GM23338 (cell line): Measurements from ENCODE around the gene MAG. TPM values are rescaled to one million over a fixed set of nuclear protein-coding genes. Genes with fewer than 3 reads are reported as not detected.

Experiments used
- ATAC-seq: fragments of 200-7000 bp; cut with Tn5 transposase; 3 replicates; pipeline ENCODE4 v1.9.1; 2020
- DNase-seq: peaks from one replicate; pipeline ENCODE4 v3.0.0-alpha.2; 2015; ENCODE audit warnings: low spot score
- H2AFZ ChIP-seq: fragments of 200-600 bp; sonication (generic); 2 replicates; pipeline ENCODE4 v1.8.0; 2016; ENCODE audit warnings: antibody characterized with exemption, mild to moderate bottlenecking, moderate library complexity
- H3F3A ChIP-seq: fragments of 200-600 bp; sonication (generic); replicated peaks from 2 replicates; pipeline ENCODE4 v1.8.0; 2017; ENCODE audit warnings: antibody characterized with exemption, mixed run types, low read depth
- H3K27ac ChIP-seq: fragments of 200-600 bp; sonication (generic); 2 replicates; pipeline ENCODE4 v1.6.1; 2016; ENCODE audit warnings: low read depth
- H3K27me3 ChIP-seq: fragments of 200-600 bp; sonication (generic); 2 replicates; pipeline ENCODE4 v1.8.0; 2016; ENCODE audit warnings: mild to moderate bottlenecking, mixed run types, moderate library complexity; ENCODE audit not compliant: insufficient read depth
- H3K36me3 ChIP-seq: fragments of 200-600 bp; sonication (generic); 2 replicates; pipeline ENCODE4 v1.8.0; 2016; ENCODE audit warnings: mild to moderate bottlenecking; ENCODE audit not compliant: insufficient read depth
- H3K4me1 ChIP-seq: fragments of 200-600 bp; sonication (generic); 2 replicates; pipeline ENCODE4 v1.8.0; 2016; ENCODE audit warnings: mild to moderate bottlenecking, moderate library complexity; ENCODE audit not compliant: insufficient read depth
- H3K4me2 ChIP-seq: fragments of 200-600 bp; sonication (generic); 2 replicates; pipeline ENCODE4 v1.7.1; 2017; ENCODE audit warnings: mixed run types
- H3K4me3 ChIP-seq: fragments of 200-600 bp; sonication (generic); 2 replicates; pipeline ENCODE4 v1.6.1; 2016; ENCODE audit warnings: mixed run types
- H3K79me2 ChIP-seq: fragments of 200-600 bp; sonication (generic); replicated peaks from 2 replicates; pipeline ENCODE4 v1.8.0; 2017; ENCODE audit warnings: mild to moderate bottlenecking; ENCODE audit not compliant: insufficient read depth
- H3K9me2 ChIP-seq: fragments of 200-600 bp; sonication (generic); 2 replicates; pipeline ENCODE4 v1.8.0; 2017; ENCODE audit not compliant: insufficient read depth
- H4K20me1 ChIP-seq: fragments of 200-600 bp; sonication (generic); replicated peaks from 2 replicates; pipeline ENCODE4 v1.8.0; 2017; ENCODE audit warnings: mild to moderate bottlenecking; ENCODE audit not compliant: insufficient read depth
- H3K27ac Mint-ChIP-seq: 2 replicates; pipeline ENCODE4 v1.8.0; 2020; ENCODE audit warnings: inconsistent platforms, mild to moderate bottlenecking, moderate library complexity, mixed read lengths
- H3K27me3 Mint-ChIP-seq: 3 replicates; pipeline ENCODE4 v1.8.0; 2022; ENCODE audit warnings: low read depth, mild to moderate bottlenecking, moderate library complexity, mixed read lengths, inconsistent platforms; ENCODE audit not compliant: insufficient read depth, poor library complexity
- H3K36me3 Mint-ChIP-seq: 3 replicates; pipeline ENCODE4 v1.8.0; 2021; ENCODE audit warnings: low read depth, mild to moderate bottlenecking, inconsistent platforms, moderate library complexity, mixed read lengths
- H3K4me1 Mint-ChIP-seq: 3 replicates; pipeline ENCODE4 v1.8.0; 2020; ENCODE audit warnings: mild to moderate bottlenecking, inconsistent platforms, mixed read lengths
- H3K4me3 Mint-ChIP-seq: 3 replicates; pipeline ENCODE4 v1.8.0; 2021; ENCODE audit warnings: moderate library complexity, mild to moderate bottlenecking, inconsistent platforms, mixed read lengths
- H3K9me3 Mint-ChIP-seq: 3 replicates; pipeline ENCODE4 v1.8.0; 2020; ENCODE audit warnings: moderate library complexity, mild to moderate bottlenecking, inconsistent platforms, mixed read lengths
- CREB1 ChIP-seq: fragments of 250-450 bp; sonication (Bioruptor Pico); IDR thresholded peaks from 2 replicates; pipeline ENCODE4 v1.5.0; 2020; ENCODE audit warnings: low read depth, mild to moderate bottlenecking, moderate library complexity
- CTCF ChIP-seq, 2 experiments: fragments of 200-600 bp in 1 of 2; sonication (generic) in 1 of 2; conservative IDR thresholded peaks; 2 replicates each; pipeline versions ENCODE4 v1.5.1 to v1.6.1; 2016 to 2017; ENCODE audit warnings: antibody characterized with exemption in 2 of 2, low read depth in 2 of 2, mild to moderate bottlenecking in 2 of 2, moderate library complexity in 1 of 2
- ETS1 ChIP-seq: IDR thresholded peaks from 2 replicates; pipeline ENCODE4 v1.6.1; 2016; ENCODE audit warnings: antibody characterized with exemption
- EZH2 ChIP-seq: fragments of 200-600 bp; sonication (generic); IDR thresholded peaks from one replicate; pipeline ENCODE4 v1.8.0; 2017; ENCODE audit warnings: antibody characterized with exemption, mild to moderate bottlenecking, low read depth; ENCODE audit not compliant: unreplicated experiment
- JUNB ChIP-seq: IDR thresholded peaks from one replicate; pipeline ENCODE4 v1.6.1; 2016; ENCODE audit warnings: antibody characterized with exemption; ENCODE audit not compliant: unreplicated experiment
- POLR2AphosphoS5 ChIP-seq: IDR thresholded peaks from 2 replicates; pipeline ENCODE4 v1.6.1; 2016; ENCODE audit warnings: antibody characterized with exemption, low read depth
- STAT1 ChIP-seq: IDR thresholded peaks from one replicate; pipeline ENCODE4 v1.6.1; 2016; ENCODE audit warnings: antibody characterized with exemption; ENCODE audit not compliant: unreplicated experiment
- ZNF114 ChIP-seq: fragments of 250-450 bp; sonication (Bioruptor Pico); IDR thresholded peaks from 2 replicates; pipeline ENCODE4 v1.5.0; 2020; ENCODE audit warnings: mild to moderate bottlenecking, moderate library complexity
- ZNF331 ChIP-seq: fragments of 250-450 bp; sonication (Bioruptor Pico); IDR thresholded peaks from 2 replicates; pipeline ENCODE4 v1.5.0; 2020; ENCODE audit warnings: low read depth, mild to moderate bottlenecking, moderate library complexity
- ZNF462 ChIP-seq: fragments of 250-450 bp; sonication (Bioruptor Pico); IDR thresholded peaks from 2 replicates; pipeline ENCODE4 v1.5.0; 2020; ENCODE audit warnings: mild to moderate bottlenecking, moderate library complexity
- polyA plus RNA-seq: library from polyadenylated mRNA; unstranded; fragments of >200 nt; fragmentation: Nextera tagmentation; extraction: Ambion mirVana; gene quantifications from 2 replicates; pipeline ENCODE4 v1.2.1, GENCODE V29; 2016
- total RNA-seq: library from RNA; depleted of rRNA; stranded (reverse); fragments of >200 nt; shearing (Covaris generic); gene quantifications from 2 replicates; pipeline ENCODE4 v1.2.3, GENCODE V29; 2014

The MAG gene
- total and polyA plus RNA-seq, 2 experiments from 2014 or later = 0.61 to 1.3 TPM

GRCh38 chr19:35334144-35334753 lies 42.3 kb downstream of the MAG start (continued):
- no peak for TF ChIP-seq POLR2AphosphoS5
- no peak for TF ChIP-seq JUNB
- TF ChIP-seq CTCF (conservative IDR thresholded peaks at IDR 0.05; ENCODE audit: low read depth in 2 of 2) = no peak
- TF ChIP-seq STAT1 = no peak
- no peak for TF ChIP-seq CREB1 (CRISPR knock-in tag)

GRCh38 chr19:35336166-35336955 lies 44.4 kb downstream of the MAG start:
- Mint-ChIP-seq H3K4me3 (no peak overlapping the region), H3K27me3 (peaks cover 5% of the 10 kb centered on the region), H3K36me3 (no peaks in the 10 kb centered on the region), H3K4me1 (no peaks in the 10 kb centered on the region), H3K9me3 (no peaks in the 10 kb centered on the region), H3K27ac (no peak overlapping the region; the same call in 1 of the 2 replicates)
- Histone ChIP-seq H3K79me2 (no peaks in the 10 kb centered on the region), H4K20me1 (no peaks in the 10 kb centered on the region), H3K27ac (no peak overlapping the region), H3K27me3 (no peaks in the 10 kb centered on the region), H3F3A (no peaks in the 10 kb centered on the region), H3K4me1 (no peaks in the 10 kb centered on the region), H3K36me3 (no peaks in the 10 kb centered on the region), H3K9me2 (no peaks in the 10 kb centered on the region), H2AFZ (no peak overlapping the region), H3K4me2 (no peak overlapping the region), H3K4me3 (no peak overlapping the region)
- DNase-seq (no peak), ATAC-seq (no peak)
- TF ChIP-seq CREB1 (CRISPR knock-in tag) (no peak), EZH2 (no peak), ZNF331 (no peak), ETS1 (no peak), STAT1 (no peak), JUNB (no peak), ZNF462 (CRISPR knock-in tag) (no peak), ZNF114 (no peak), POLR2AphosphoS5 (no peak), CTCF (conservative IDR thresholded peaks at IDR 0.05; ENCODE audit: low read depth in 2 of 2) (no peak)
